SK-N-SH (cell line): Measurements from ENCODE around the gene RNF19B. TPM values are rescaled to one million over a fixed set of nuclear protein-coding genes. Genes with fewer than 3 reads are reported as not detected.

Source experiments
- CTCF ChIA-PET: fragments of 300-600, 350-600 bp; formaldehyde crosslinking; extraction: SDS; loops from one replicate; lab custom pipeline; 2021; lab: Yijun Ruan, JAX
- POLR2A ChIA-PET: fragments of 350-600 bp; sonication (Branson Sonifier 250); formaldehyde crosslinking; extraction: SDS; loops from one replicate; lab custom pipeline; 2020; ENCODE audit warnings: antibody characterized with exemption, inconsistent platforms; lab: Yijun Ruan, JAX
- DNase-seq: peaks from one replicate; pipeline ENCODE4 v3.0.0; 2012
- H2AFZ ChIP-seq: fragments of 200-600 bp; sonication (generic); 2 replicates; pipeline ENCODE4 v1.8.1; 2016; ENCODE audit warnings: antibody characterized with exemption, mild to moderate bottlenecking, low read depth
- H3F3A ChIP-seq: fragments of 200-600 bp; sonication (generic); replicated peaks from 2 replicates; pipeline ENCODE3; 2016; ENCODE audit warnings: antibody characterized with exemption, mild to moderate bottlenecking; ENCODE audit not compliant: insufficient read depth
- H3K27ac ChIP-seq, 2 experiments: fragments of 200-500 bp in 1 of 2; fragments of 200-600 bp in 1 of 2; sonication (Bioruptor generic) in 1 of 2; sonication (generic), shearing (Covaris generic) in 1 of 2; 2 replicates each; pipeline versions ENCODE4 v1.5.1 to v1.6.1; 2014 to 2016; ENCODE audit warnings: low read depth in 2 of 2, inconsistent platforms in 1 of 2, low read length in 1 of 2, mild to moderate bottlenecking in 1 of 2, mixed read lengths in 1 of 2
- H3K27me3 ChIP-seq: fragments of 200-600 bp; sonication (generic), shearing (Covaris generic); 2 replicates; pipeline ENCODE4 v1.6.1; 2016; ENCODE audit warnings: mixed run types; ENCODE audit not compliant: insufficient read depth
- H3K36me3 ChIP-seq, 2 experiments: fragments of 200-500 bp in 1 of 2; fragments of 200-600 bp in 1 of 2; sonication (Bioruptor generic) in 1 of 2; sonication (generic) in 1 of 2; replicated peaks in 1 of 2; 2 replicates each; pipeline versions ENCODE3 to v1.5.1; 2014 to 2016; ENCODE audit warnings: low read length in 1 of 2, mild to moderate bottlenecking in 1 of 2; ENCODE audit not compliant: insufficient read depth in 2 of 2, control insufficient read depth in 1 of 2
- H3K4me1 ChIP-seq, 2 experiments: fragments of 200-500 bp in 1 of 2; fragments of 200-600 bp in 1 of 2; sonication (Bioruptor generic) in 1 of 2; sonication (generic), shearing (Covaris generic) in 1 of 2; 2 replicates each; pipeline versions ENCODE4 v1.5.1 to v1.6.1; 2014 to 2016; ENCODE audit warnings: low read depth in 1 of 2, low read length in 1 of 2, mixed run types in 1 of 2; ENCODE audit not compliant: insufficient read depth in 2 of 2, control insufficient read depth in 1 of 2
- H3K4me2 ChIP-seq: fragments of 200-600 bp; sonication (generic), shearing (Covaris generic); 2 replicates; pipeline ENCODE4 v1.6.1; 2017; ENCODE audit warnings: mixed run types
- H3K4me3 ChIP-seq, 2 experiments: fragments of 200-500 bp in 1 of 2; fragments of 200-600 bp in 1 of 2; sonication (Bioruptor generic) in 1 of 2; sonication (generic), shearing (Covaris generic) in 1 of 2; 2 replicates each; pipeline versions ENCODE4 v1.5.1 to v1.8.1; 2014 to 2016; ENCODE audit warnings: low read depth in 2 of 2, inconsistent platforms in 1 of 2, low read length in 1 of 2, mild to moderate bottlenecking in 1 of 2, mixed read lengths in 1 of 2, moderate library complexity in 1 of 2
- H3K79me2 ChIP-seq: fragments of 200-600 bp; sonication (generic); 2 replicates; pipeline ENCODE4 v1.8.1; 2017; ENCODE audit warnings: mild to moderate bottlenecking; ENCODE audit not compliant: insufficient read depth
- H3K9ac ChIP-seq: fragments of 200-600 bp; sonication (generic); 2 replicates; pipeline ENCODE4 v1.6.1; 2017; ENCODE audit warnings: mixed run types
- H3K9me2 ChIP-seq: fragments of 200-600 bp; sonication (generic); 2 replicates; pipeline ENCODE4 v1.6.1; 2017; ENCODE audit warnings: mixed run types
- H3K9me3 ChIP-seq: fragments of 200-600 bp; sonication (generic); 2 replicates; pipeline ENCODE4 v1.6.1; 2017; ENCODE audit warnings: mixed run types, mild to moderate bottlenecking, moderate library complexity
- H4K20me1 ChIP-seq: fragments of 200-600 bp; sonication (generic); 2 replicates; pipeline ENCODE4 v1.6.1; 2017; ENCODE audit warnings: mild to moderate bottlenecking, mixed run types; ENCODE audit not compliant: insufficient read depth
- EZH2phosphoT487 ChIP-seq: fragments of 200-600 bp; sonication (generic); IDR thresholded peaks from 2 replicates; pipeline ENCODE4 v1.6.1; 2017; ENCODE audit warnings: low read depth, mixed run types, mild to moderate bottlenecking, antibody characterized with exemption, moderate library complexity, borderline replicate concordance
- FOSL2 ChIP-seq: IDR thresholded peaks from 2 replicates; pipeline ENCODE4 v1.4.0; 2012; ENCODE audit warnings: low read depth, mild to moderate bottlenecking, moderate library complexity, borderline replicate concordance
- GABPA ChIP-seq: IDR thresholded peaks from 2 replicates; pipeline ENCODE4 v1.4.0; 2012; ENCODE audit warnings: low read depth, mild to moderate bottlenecking
- JUND ChIP-seq: IDR thresholded peaks from 2 replicates; pipeline ENCODE4 v1.4.0; 2012
- MEF2A ChIP-seq: IDR thresholded peaks from 2 replicates; pipeline ENCODE4 v1.4.0; 2012; ENCODE audit warnings: low read depth, borderline replicate concordance
- NFIC ChIP-seq: IDR thresholded peaks from 2 replicates; pipeline ENCODE4 v1.4.0; 2012; ENCODE audit warnings: borderline replicate concordance
- RAD21 ChIP-seq: IDR thresholded peaks from 2 replicates; pipeline ENCODE4 v1.6.1; 2012; ENCODE audit warnings: mild to moderate bottlenecking, low read length
- RFX5 ChIP-seq: IDR thresholded peaks from 2 replicates; pipeline ENCODE4 v1.6.1; 2012; ENCODE audit warnings: mild to moderate bottlenecking, improper control_type of control experiment, low read length
- TCF12 ChIP-seq: IDR thresholded peaks from 2 replicates; pipeline ENCODE4 v1.4.0; 2012
- TEAD4 ChIP-seq: IDR thresholded peaks from 2 replicates; pipeline ENCODE4 v1.4.0; 2012; ENCODE audit warnings: mild to moderate bottlenecking, borderline replicate concordance; ENCODE audit not compliant: insufficient read depth
- YY1 ChIP-seq: IDR thresholded peaks from 2 replicates; pipeline ENCODE4 v1.4.0; 2012; ENCODE audit warnings: low read depth, mild to moderate bottlenecking
- WGBS: methylation state at CpG from one replicate; pipeline ENCODE4 v1.1.6; 2017; ENCODE audit warnings: low lambda C conversion rate; 5-methylcytosine and 5-hydroxymethylcytosine counted together
- polyA plus RNA-seq, 3 experiments: library from polyadenylated mRNA; depleted of rRNA; stranded (reverse); fragments of >200 nt; gene quantifications; 2 replicates each; pipeline ENCODE4 v1.2.3, GENCODE V29; 2012
- TF ChIP-seq, protein P1 (sequence below): IDR thresholded peaks from 2 replicates; pipeline ENCODE4 v1.4.0; 2012; ENCODE audit warnings: low read depth, borderline replicate concordance
- TF ChIP-seq, protein P2 (sequence below): fragments of 150-350 bp; IDR thresholded peaks from 2 replicates; pipeline ENCODE4 v1.6.1; 2017; ENCODE audit warnings: antibody characterized with exemption, low read length, low read depth, borderline replicate concordance
- TF ChIP-seq, protein P3 (sequence below): fragments of 200-600 bp; sonication (generic); IDR thresholded peaks from 2 replicates; pipeline ENCODE4 v1.6.1; 2017; ENCODE audit warnings: antibody characterized with exemption, mild to moderate bottlenecking, moderate library complexity
- TF ChIP-seq, protein P4 (sequence below): IDR thresholded peaks from 2 replicates; pipeline ENCODE4 v1.6.1; 2012; ENCODE audit warnings: mild to moderate bottlenecking, low read depth, low read length, moderate library complexity

Gene RNF19B
- polyA plus RNA-seq, 1 of the 3 experiments (the other 2 are of a cell fraction): 20.1 TPM

DNA sequence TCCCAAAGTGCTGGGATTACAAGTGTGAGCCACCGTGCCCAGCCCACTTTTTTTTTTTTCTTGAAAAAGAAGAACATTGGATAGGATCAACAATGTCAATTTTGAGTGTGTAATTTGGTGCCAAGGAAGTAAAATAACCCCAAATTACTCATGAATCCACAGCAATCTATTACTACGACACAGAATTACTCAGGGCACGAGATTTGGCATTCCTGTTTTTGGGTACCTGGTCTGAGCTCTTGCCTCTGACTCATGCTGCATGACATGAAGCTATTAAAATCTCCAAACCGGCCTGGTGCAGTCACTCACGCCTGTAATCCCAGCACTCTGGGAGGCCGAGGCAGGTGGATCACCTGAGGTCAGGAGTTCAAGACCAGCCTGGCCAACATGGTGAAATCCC is 10.4 kb downstream of the RNF19B start (continued):
- TF ChIP-seq, protein P1, sequence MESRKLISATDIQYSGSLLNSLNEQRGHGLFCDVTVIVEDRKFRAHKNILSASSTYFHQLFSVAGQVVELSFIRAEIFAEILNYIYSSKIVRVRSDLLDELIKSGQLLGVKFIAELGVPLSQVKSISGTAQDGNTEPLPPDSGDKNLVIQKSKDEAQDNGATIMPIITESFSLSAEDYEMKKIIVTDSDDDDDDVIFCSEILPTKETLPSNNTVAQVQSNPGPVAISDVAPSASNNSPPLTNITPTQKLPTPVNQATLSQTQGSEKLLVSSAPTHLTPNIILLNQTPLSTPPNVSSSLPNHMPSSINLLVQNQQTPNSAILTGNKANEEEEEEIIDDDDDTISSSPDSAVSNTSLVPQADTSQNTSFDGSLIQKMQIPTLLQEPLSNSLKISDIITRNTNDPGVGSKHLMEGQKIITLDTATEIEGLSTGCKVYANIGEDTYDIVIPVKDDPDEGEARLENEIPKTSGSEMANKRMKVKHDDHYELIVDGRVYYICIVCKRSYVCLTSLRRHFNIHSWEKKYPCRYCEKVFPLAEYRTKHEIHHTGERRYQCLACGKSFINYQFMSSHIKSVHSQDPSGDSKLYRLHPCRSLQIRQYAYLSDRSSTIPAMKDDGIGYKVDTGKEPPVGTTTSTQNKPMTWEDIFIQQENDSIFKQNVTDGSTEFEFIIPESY: no peak
- no peak for TF ChIP-seq NFIC
- TF ChIP-seq MEF2A: no peak
- no peak for TF ChIP-seq EZH2phosphoT487
- TF ChIP-seq RAD21: no peak

DNA sequence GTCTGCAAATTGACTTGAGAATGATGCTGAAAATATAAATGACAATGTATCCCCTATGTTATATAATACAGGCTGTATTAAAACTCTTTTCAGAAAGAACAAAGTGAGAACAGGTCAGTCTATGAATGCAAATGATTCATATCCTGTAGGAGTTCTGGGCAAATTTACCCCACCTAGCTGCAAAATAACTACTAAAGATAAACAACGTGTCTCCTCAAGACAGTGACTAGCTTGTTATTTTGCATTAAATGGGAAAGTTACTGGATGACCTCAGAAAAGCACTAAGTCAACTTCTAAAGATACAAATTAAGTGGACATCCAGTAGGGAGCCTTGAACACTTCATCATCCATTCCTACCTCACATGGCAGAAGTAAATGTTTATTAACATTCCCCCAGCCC is 11.1 kb downstream of the RNF19B start:
- Histone ChIP-seq H3K27me3 (no peaks in the 10 kb centered on the region), H4K20me1 (peaks cover 55% of the 10 kb centered on the region), H2AFZ (no peak overlapping the region), H3K4me1 (peaks cover 2 to 3% of the 10 kb centered on the region in 2 experiments; a peak in 2 of 4 replicates), H3K4me2 (peak overlapping the region; percentile 40; the same call in 1 of the 2 replicates), H3K9ac (no peak overlapping the region), H3K4me3 (no peak overlapping the region), H3K36me3 (peaks cover 0 to under 1% of the 10 kb centered on the region in 2 experiments), H3F3A (peaks cover 12% of the 10 kb centered on the region), H3K27ac (peak overlapping the region in 1 of 2 experiments; percentile 71; a peak in 2 of 4 replicates), H3K79me2 (peaks cover 92% of the 10 kb centered on the region), H3K9me2 (no peaks in the 10 kb centered on the region), H3K9me3 (no peaks in the 10 kb centered on the region)
- CTCF ChIA-PET: interaction anchor here (1.0 to 1.7 kb wide), 3 partner anchors 9 to 20 kb away, joined by 3 to 9 read pairs (median 3); no protein-coding TSS in a partner anchor
- peak; percentile 35; the same call in 1 of the 2 replicates for TF ChIP-seq FOSL2
- TF ChIP-seq, protein P2, sequence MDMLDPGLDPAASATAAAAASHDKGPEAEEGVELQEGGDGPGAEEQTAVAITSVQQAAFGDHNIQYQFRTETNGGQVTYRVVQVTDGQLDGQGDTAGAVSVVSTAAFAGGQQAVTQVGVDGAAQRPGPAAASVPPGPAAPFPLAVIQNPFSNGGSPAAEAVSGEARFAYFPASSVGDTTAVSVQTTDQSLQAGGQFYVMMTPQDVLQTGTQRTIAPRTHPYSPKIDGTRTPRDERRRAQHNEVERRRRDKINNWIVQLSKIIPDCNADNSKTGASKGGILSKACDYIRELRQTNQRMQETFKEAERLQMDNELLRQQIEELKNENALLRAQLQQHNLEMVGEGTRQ: no peak
- TF ChIP-seq RAD21: no peak
- TF ChIP-seq, protein P3, sequence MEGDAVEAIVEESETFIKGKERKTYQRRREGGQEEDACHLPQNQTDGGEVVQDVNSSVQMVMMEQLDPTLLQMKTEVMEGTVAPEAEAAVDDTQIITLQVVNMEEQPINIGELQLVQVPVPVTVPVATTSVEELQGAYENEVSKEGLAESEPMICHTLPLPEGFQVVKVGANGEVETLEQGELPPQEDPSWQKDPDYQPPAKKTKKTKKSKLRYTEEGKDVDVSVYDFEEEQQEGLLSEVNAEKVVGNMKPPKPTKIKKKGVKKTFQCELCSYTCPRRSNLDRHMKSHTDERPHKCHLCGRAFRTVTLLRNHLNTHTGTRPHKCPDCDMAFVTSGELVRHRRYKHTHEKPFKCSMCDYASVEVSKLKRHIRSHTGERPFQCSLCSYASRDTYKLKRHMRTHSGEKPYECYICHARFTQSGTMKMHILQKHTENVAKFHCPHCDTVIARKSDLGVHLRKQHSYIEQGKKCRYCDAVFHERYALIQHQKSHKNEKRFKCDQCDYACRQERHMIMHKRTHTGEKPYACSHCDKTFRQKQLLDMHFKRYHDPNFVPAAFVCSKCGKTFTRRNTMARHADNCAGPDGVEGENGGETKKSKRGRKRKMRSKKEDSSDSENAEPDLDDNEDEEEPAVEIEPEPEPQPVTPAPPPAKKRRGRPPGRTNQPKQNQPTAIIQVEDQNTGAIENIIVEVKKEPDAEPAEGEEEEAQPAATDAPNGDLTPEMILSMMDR: no peak
- TF ChIP-seq TCF12: peak; percentile 30; the same call in 1 of the 2 replicates
- TF ChIP-seq, protein P4, sequence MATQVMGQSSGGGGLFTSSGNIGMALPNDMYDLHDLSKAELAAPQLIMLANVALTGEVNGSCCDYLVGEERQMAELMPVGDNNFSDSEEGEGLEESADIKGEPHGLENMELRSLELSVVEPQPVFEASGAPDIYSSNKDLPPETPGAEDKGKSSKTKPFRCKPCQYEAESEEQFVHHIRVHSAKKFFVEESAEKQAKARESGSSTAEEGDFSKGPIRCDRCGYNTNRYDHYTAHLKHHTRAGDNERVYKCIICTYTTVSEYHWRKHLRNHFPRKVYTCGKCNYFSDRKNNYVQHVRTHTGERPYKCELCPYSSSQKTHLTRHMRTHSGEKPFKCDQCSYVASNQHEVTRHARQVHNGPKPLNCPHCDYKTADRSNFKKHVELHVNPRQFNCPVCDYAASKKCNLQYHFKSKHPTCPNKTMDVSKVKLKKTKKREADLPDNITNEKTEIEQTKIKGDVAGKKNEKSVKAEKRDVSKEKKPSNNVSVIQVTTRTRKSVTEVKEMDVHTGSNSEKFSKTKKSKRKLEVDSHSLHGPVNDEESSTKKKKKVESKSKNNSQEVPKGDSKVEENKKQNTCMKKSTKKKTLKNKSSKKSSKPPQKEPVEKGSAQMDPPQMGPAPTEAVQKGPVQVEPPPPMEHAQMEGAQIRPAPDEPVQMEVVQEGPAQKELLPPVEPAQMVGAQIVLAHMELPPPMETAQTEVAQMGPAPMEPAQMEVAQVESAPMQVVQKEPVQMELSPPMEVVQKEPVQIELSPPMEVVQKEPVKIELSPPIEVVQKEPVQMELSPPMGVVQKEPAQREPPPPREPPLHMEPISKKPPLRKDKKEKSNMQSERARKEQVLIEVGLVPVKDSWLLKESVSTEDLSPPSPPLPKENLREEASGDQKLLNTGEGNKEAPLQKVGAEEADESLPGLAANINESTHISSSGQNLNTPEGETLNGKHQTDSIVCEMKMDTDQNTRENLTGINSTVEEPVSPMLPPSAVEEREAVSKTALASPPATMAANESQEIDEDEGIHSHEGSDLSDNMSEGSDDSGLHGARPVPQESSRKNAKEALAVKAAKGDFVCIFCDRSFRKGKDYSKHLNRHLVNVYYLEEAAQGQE: no peak
- TF ChIP-seq YY1: no peak
- TF ChIP-seq RFX5: no peak
- no peak for TF ChIP-seq TEAD4
- TF ChIP-seq GABPA: no peak
- TF ChIP-seq JUND: peak; percentile 13; the same call in 1 of the 2 replicates
- 13% methylated on average over 1 of the region's 1 CpG for WGBS
- POLR2A ChIA-PET: interaction anchor here (1.1 kb wide), 1 partner anchor 10 kb away, joined by 3 read pairs; no protein-coding TSS in a partner anchor
- no peak for DNase-seq
